Panc1 (cell line): Measurements from ENCODE around the gene ZG16B. TPM values are rescaled to one million over a fixed set of nuclear protein-coding genes. Genes with fewer than 3 reads are reported as not detected.

Experiments used
- ATAC-seq: fragments of 200-7000 bp; cut with Tn5 transposase; 2 replicates; pipeline ENCODE4 v1.9.1; 2020; ENCODE audit warnings: mild to moderate bottlenecking, moderate library complexity
- BruUV-seq: library from RNA; stranded (reverse); fragments of 400-500 nt; replicated peaks from 2 replicates; lab custom pipeline; 2021; lab: Mats Ljungman, UMichigan
- CTCF ChIA-PET: fragments of 300-600 bp; sonication (Branson Sonifier 250); formaldehyde crosslinking; loops from one replicate; lab custom pipeline; 2022; ENCODE audit warnings: antibody characterized with exemption; lab: Charles Lee
- POLR2A ChIA-PET: fragments of 300-600 bp; sonication (Branson Sonifier 250); formaldehyde crosslinking; loops from one replicate; lab custom pipeline; 2022; ENCODE audit warnings: antibody characterized with exemption; lab: Charles Lee
- DNase-seq: peaks from one replicate; pipeline ENCODE4 v3.0.0-alpha.2; 2010; ENCODE audit warnings: low read depth, low spot score
- H3K27ac ChIP-seq: 2 replicates; pipeline ENCODE4 v1.5.1; 2011; ENCODE audit warnings: mild to moderate bottlenecking, low read length, inconsistent platforms
- H3K27me3 ChIP-seq: fragments of 200-500 bp; sonication (Bioruptor generic); 2 replicates; pipeline ENCODE4 v1.6.0; 2014; ENCODE audit warnings: low read length, inconsistent platforms; ENCODE audit not compliant: control insufficient read depth, insufficient read depth
- H3K36me3 ChIP-seq: fragments of 200-500 bp; sonication (Bioruptor generic); 2 replicates; pipeline ENCODE4 v1.5.1; 2014; ENCODE audit warnings: inconsistent platforms, mild to moderate bottlenecking, low read length, moderate library complexity; ENCODE audit not compliant: control insufficient read depth, insufficient read depth
- H3K4me1 ChIP-seq: 2 replicates; pipeline ENCODE4 v1.5.1; 2011; ENCODE audit warnings: inconsistent platforms, mild to moderate bottlenecking, low read length, moderate library complexity; ENCODE audit not compliant: control insufficient read depth, insufficient read depth
- H3K4me3 ChIP-seq, 2 experiments: 2 replicates each; pipeline ENCODE4 v1.5.1; 2011 to 2012; ENCODE audit warnings: low read depth in 2 of 2, low read length in 2 of 2, mild to moderate bottlenecking in 2 of 2, inconsistent platforms in 1 of 2, moderate library complexity in 1 of 2
- H3K9me3 ChIP-seq: fragments of 200-500 bp; sonication (Bioruptor generic); 2 replicates; pipeline ENCODE4 v1.5.1; 2014; ENCODE audit warnings: low read depth, mild to moderate bottlenecking, inconsistent platforms, low read length, moderate library complexity; ENCODE audit not compliant: control insufficient read depth, insufficient read depth
- POLR2AphosphoS5 ChIP-seq: IDR thresholded peaks from 2 replicates; pipeline ENCODE4 v1.6.1; 2012; ENCODE audit warnings: mild to moderate bottlenecking, low read depth, low read length, moderate library complexity
- SIN3A ChIP-seq: IDR thresholded peaks from 2 replicates; pipeline ENCODE4 v1.6.1; 2012; ENCODE audit warnings: low read depth, mild to moderate bottlenecking, low read length, moderate library complexity, borderline replicate concordance; ENCODE audit not compliant: insufficient read depth
- TCF7L2 ChIP-seq: IDR thresholded peaks from 2 replicates; pipeline ENCODE4 v1.6.1; 2011; ENCODE audit warnings: mild to moderate bottlenecking, low read depth, low read length, inconsistent platforms
- in situ Hi-C: cut with HindIII; loops from 2 replicates; pipeline ENCODE4 v1.10.0; 2016; ENCODE audit warnings: low sequenced_read_pairs, low pct_unique_long_range_greater_than_20kb
- intact Hi-C: fragments of 100-400 bp; cut with micrococcal nuclease; formaldehyde crosslinking; loops from one replicate; pipeline ENCODE4 v1.10.0; 2022; ENCODE audit not compliant: unreplicated experiment
- total RNA-seq: library from RNA; stranded (reverse); gene quantifications from one replicate; pipeline ENCODE4 v1.2.1, GENCODE V29; 2021; ENCODE audit not compliant: unreplicated experiment
- TF ChIP-seq, protein P1 (sequence below), 2 experiments: IDR thresholded peaks; 2 replicates each; pipeline ENCODE4 v1.6.1; 2011 to 2012; ENCODE audit warnings: low read depth in 2 of 2, control low read depth in 1 of 2, low read length in 1 of 2, mild to moderate bottlenecking in 1 of 2, moderate library complexity in 1 of 2; ENCODE audit not compliant: insufficient read depth in 1 of 2
- TF ChIP-seq, protein P2 (sequence below): fragments of 450-650 bp; IDR thresholded peaks from 2 replicates; pipeline ENCODE4 v1.5.1; 2017; ENCODE audit warnings: mild to moderate bottlenecking

ZG16B gene
- total RNA-seq, 1 experiment from 2014 or later = 9.1 TPM

DNA sequence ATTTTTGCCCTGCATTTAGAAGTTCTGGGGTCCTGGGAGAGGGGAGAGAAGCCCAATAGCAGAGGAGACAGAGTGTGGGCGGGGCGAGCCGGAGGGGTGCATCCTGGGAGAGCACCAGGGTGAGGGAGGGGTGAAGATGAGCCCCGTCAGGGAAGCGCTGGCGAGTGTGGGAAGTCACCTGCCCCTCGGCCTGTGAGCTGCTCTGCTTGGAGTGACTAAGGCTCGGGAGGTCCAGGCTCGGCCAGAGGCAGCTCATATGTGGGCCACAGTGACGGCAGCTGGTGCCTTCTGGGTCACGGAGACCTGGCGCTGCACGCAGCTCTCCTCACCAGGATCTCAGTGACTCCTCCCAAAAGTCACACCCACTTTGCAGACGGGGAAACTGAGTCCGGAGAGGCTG is 1.1 kb downstream of the ZG16B start:
- Histone ChIP-seq H3K27me3 (no peaks in the 10 kb centered on the region), H3K27ac (peak overlapping the region; percentile 81), H3K4me1 (peaks cover 24% of the 10 kb centered on the region), H3K36me3 (no peaks in the 10 kb centered on the region), H3K9me3 (no peaks in the 10 kb centered on the region), H3K4me3 (no peak overlapping the region)
- ChIA-PET CTCF (interaction anchor here (0.6 kb wide), 1 partner anchor 280 kb away, joined by 7 read pairs; no protein-coding TSS in a partner anchor), POLR2A (no interaction called here)
- BruUV-seq = no TSS peak
- TF ChIP-seq, protein P1, sequence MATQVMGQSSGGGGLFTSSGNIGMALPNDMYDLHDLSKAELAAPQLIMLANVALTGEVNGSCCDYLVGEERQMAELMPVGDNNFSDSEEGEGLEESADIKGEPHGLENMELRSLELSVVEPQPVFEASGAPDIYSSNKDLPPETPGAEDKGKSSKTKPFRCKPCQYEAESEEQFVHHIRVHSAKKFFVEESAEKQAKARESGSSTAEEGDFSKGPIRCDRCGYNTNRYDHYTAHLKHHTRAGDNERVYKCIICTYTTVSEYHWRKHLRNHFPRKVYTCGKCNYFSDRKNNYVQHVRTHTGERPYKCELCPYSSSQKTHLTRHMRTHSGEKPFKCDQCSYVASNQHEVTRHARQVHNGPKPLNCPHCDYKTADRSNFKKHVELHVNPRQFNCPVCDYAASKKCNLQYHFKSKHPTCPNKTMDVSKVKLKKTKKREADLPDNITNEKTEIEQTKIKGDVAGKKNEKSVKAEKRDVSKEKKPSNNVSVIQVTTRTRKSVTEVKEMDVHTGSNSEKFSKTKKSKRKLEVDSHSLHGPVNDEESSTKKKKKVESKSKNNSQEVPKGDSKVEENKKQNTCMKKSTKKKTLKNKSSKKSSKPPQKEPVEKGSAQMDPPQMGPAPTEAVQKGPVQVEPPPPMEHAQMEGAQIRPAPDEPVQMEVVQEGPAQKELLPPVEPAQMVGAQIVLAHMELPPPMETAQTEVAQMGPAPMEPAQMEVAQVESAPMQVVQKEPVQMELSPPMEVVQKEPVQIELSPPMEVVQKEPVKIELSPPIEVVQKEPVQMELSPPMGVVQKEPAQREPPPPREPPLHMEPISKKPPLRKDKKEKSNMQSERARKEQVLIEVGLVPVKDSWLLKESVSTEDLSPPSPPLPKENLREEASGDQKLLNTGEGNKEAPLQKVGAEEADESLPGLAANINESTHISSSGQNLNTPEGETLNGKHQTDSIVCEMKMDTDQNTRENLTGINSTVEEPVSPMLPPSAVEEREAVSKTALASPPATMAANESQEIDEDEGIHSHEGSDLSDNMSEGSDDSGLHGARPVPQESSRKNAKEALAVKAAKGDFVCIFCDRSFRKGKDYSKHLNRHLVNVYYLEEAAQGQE (IDR thresholded peaks at IDR 0.05; ENCODE audit: insufficient read depth in 1 of 2, low read depth in 2 of 2, low read length in 1 of 2) = peak in 1 of 2 experiments; percentile 30; a peak in 1 of 4 replicates
- no peak for TF ChIP-seq TCF7L2
- intact Hi-C loops (no loop called here), in situ Hi-C loops (no loop called here)
- ATAC-seq (no peak), DNase-seq (no peak)

DNA sequence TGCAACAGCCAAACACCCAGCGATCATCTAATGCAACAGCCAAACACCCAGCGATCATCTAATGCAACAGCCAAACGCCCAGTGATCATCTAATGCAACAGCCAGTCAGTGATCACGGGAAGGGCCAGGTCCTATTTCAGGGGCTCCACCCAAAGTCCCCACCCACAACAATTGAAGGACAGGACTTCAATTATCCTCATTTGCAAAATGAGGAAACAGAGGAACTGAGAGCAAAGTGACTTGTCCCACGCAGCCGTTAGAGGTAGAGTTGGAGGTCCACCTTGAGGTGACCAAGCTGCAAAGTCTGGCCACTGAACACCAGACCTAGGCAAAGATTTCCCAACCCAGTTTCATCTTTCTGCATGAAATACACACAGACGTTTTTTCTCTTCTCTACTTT is 3.7 kb downstream of the ZG16B start:
- no peak overlapping the region for H3K4me3 ChIP-seq
- peaks cover 46% of the 10 kb centered on the region for H3K4me1 ChIP-seq
- in situ Hi-C loops (no loop called here), intact Hi-C loops (no loop called here)
- peak overlapping the region; percentile 68 for H3K27ac ChIP-seq
- H3K36me3 ChIP-seq = no peaks in the 10 kb centered on the region
- CTCF ChIA-PET = no interaction called here
- ATAC-seq (no peak), DNase-seq (no peak)
- POLR2A ChIA-PET = no interaction called here
- no peaks in the 10 kb centered on the region for H3K27me3 ChIP-seq
- no TSS peak for BruUV-seq
- no peak for TF ChIP-seq POLR2AphosphoS5
- TF ChIP-seq, protein P2, sequence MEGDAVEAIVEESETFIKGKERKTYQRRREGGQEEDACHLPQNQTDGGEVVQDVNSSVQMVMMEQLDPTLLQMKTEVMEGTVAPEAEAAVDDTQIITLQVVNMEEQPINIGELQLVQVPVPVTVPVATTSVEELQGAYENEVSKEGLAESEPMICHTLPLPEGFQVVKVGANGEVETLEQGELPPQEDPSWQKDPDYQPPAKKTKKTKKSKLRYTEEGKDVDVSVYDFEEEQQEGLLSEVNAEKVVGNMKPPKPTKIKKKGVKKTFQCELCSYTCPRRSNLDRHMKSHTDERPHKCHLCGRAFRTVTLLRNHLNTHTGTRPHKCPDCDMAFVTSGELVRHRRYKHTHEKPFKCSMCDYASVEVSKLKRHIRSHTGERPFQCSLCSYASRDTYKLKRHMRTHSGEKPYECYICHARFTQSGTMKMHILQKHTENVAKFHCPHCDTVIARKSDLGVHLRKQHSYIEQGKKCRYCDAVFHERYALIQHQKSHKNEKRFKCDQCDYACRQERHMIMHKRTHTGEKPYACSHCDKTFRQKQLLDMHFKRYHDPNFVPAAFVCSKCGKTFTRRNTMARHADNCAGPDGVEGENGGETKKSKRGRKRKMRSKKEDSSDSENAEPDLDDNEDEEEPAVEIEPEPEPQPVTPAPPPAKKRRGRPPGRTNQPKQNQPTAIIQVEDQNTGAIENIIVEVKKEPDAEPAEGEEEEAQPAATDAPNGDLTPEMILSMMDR = no peak
- TF ChIP-seq SIN3A = no peak
- TF ChIP-seq TCF7L2 = no peak
- TF ChIP-seq, protein P1 (IDR thresholded peaks at IDR 0.05; ENCODE audit: insufficient read depth in 1 of 2, low read depth in 2 of 2, low read length in 1 of 2) = no peak
- no peaks in the 10 kb centered on the region for H3K9me3 ChIP-seq
